PC-9 (cell line): Measurements from ENCODE around the gene SSR4. TPM values are rescaled to one million over a fixed set of nuclear protein-coding genes. Genes with fewer than 3 reads are reported as not detected.

ENCODE experiments used
- BruUV-seq: library from RNA; stranded (reverse); fragments of 400-500 nt; replicated peaks from 2 replicates; lab custom pipeline; 2021; lab: Mats Ljungman, UMichigan
- CTCF ChIA-PET: fragments of 300-600 bp; sonication (Branson Sonifier 250); formaldehyde crosslinking; loops from one replicate; lab custom pipeline; 2022; ENCODE audit warnings: antibody characterized with exemption; lab: Charles Lee
- POLR2A ChIA-PET: fragments of 300-600 bp; sonication (Branson Sonifier 250); formaldehyde crosslinking; loops from one replicate; lab custom pipeline; 2022; ENCODE audit warnings: antibody characterized with exemption; ENCODE audit not compliant: unreplicated experiment; lab: Charles Lee
- DNase-seq, 2 experiments: peaks; one replicate each; pipeline versions ENCODE4 v3.0.0 to v3.0.0-alpha.2; 2015 to 2022; ENCODE audit warnings: mixed read lengths in 1 of 2
- H2AFZ ChIP-seq: fragments of 200-600 bp; sonication (generic); 2 replicates; pipeline ENCODE4 v1.8.1; 2017; ENCODE audit warnings: antibody characterized with exemption
- H3F3A ChIP-seq: fragments of 200-600 bp; sonication (generic); 2 replicates; pipeline ENCODE4 v1.8.1; 2017; ENCODE audit warnings: antibody characterized with exemption, mild to moderate bottlenecking, low read depth; ENCODE audit not compliant: insufficient read depth
- H3K27ac ChIP-seq: fragments of 200-600 bp; sonication (generic); 2 replicates; pipeline ENCODE4 v1.6.1; 2016; ENCODE audit warnings: mixed run types
- H3K27me3 ChIP-seq: fragments of 200-600 bp; sonication (generic); 2 replicates; pipeline ENCODE4 v1.6.1; 2016; ENCODE audit warnings: low read depth, mixed run types; ENCODE audit not compliant: insufficient read depth
- H3K36me3 ChIP-seq: fragments of 200-600 bp; sonication (generic); 2 replicates; pipeline ENCODE4 v1.6.1; 2016; ENCODE audit warnings: low read depth, mixed run types
- H3K4me1 ChIP-seq: fragments of 200-600 bp; sonication (generic); replicated peaks from 2 replicates; pipeline ENCODE4 v1.6.1; 2016; ENCODE audit warnings: mixed run types; ENCODE audit not compliant: insufficient read depth
- H3K4me2 ChIP-seq: fragments of 200-600 bp; sonication (generic); 2 replicates; pipeline ENCODE4 v1.6.1; 2017; ENCODE audit warnings: mixed run types
- H3K4me3 ChIP-seq: fragments of 200-600 bp; sonication (generic); 2 replicates; pipeline ENCODE4 v1.6.1; 2016; ENCODE audit warnings: mixed run types
- H3K79me2 ChIP-seq: fragments of 200-600 bp; sonication (generic); 2 replicates; pipeline ENCODE4 v1.6.1; 2017; ENCODE audit warnings: low read depth, mixed run types
- H3K9me2 ChIP-seq: fragments of 200-600 bp; sonication (generic); 2 replicates; pipeline ENCODE4 v1.8.1; 2017; ENCODE audit warnings: mild to moderate bottlenecking; ENCODE audit not compliant: insufficient read depth
- H3K9me3 ChIP-seq: fragments of 200-600 bp; sonication (generic); 2 replicates; pipeline ENCODE4 v1.8.1; 2016; ENCODE audit warnings: low read depth; ENCODE audit not compliant: insufficient read depth
- H4K20me1 ChIP-seq: fragments of 200-600 bp; sonication (generic); 2 replicates; pipeline ENCODE4 v1.8.1; 2017; ENCODE audit not compliant: insufficient read depth
- EZH2 ChIP-seq: fragments of 200-600 bp; sonication (generic); IDR thresholded peaks from 2 replicates; pipeline ENCODE4 v1.8.0; 2017; ENCODE audit warnings: antibody characterized with exemption, low read depth
- intact Hi-C: fragments of 100-400 bp; cut with micrococcal nuclease; formaldehyde crosslinking; loops from one replicate; pipeline ENCODE4 v1.10.0; 2022; ENCODE audit not compliant: unreplicated experiment
- total RNA-seq: library from RNA; stranded (reverse); gene quantifications from 2 replicates; pipeline ENCODE4 v1.2.3, GENCODE V29; 2021
- TF ChIP-seq, protein P1 (sequence below): fragments of 200-600 bp; sonication (generic); conservative IDR thresholded peaks from 2 replicates; pipeline ENCODE4 v1.6.1; 2017; ENCODE audit warnings: mixed run types, antibody characterized with exemption, mild to moderate bottlenecking, moderate library complexity

The SSR4 gene
- total RNA-seq, 1 experiment from 2014 or later, result 223 TPM

DNA sequence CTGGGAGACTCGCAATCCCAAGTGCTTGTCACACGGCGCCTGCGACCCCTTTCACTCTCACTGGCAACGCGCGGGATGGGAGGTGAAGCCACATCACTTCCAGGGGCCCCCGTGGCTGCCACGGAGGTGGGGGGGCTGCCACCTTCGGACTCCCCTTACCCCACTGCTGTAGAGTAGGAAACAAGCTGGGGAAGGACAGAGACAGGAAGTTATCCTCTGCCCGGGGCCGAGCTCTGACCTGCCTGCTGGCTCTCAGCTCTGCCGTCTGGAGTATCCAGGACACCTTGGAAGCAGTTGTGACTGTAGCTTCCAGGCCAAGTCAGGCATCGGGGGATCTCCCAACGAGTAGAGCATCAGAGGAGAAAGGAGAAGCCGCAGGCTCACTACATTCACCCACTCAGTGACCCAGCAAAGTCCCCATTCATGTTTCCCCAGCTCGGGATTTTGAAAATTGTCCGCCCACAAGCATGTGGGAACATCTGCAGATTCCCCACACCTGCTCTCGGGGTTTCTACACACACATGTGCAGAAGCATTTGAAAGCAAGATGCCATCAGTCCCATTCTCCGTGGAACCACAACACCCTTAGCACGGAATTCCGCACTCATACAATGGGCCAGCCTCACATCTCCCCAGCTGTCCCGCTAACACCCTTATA, 25.0 kb downstream of the SSR4 start:
- no peak overlapping the region for H2AFZ ChIP-seq
- no peaks in the 10 kb centered on the region for H3F3A ChIP-seq
- H3K27me3 ChIP-seq, result peaks cover 61% of the 10 kb centered on the region
- DNase-seq, result no peak
- H3K4me1 ChIP-seq, result no peaks in the 10 kb centered on the region
- POLR2A ChIA-PET, result no interaction called here
- H3K4me3 ChIP-seq, result no peak overlapping the region
- TF ChIP-seq EZH2, result no peak
- TF ChIP-seq, protein P1, sequence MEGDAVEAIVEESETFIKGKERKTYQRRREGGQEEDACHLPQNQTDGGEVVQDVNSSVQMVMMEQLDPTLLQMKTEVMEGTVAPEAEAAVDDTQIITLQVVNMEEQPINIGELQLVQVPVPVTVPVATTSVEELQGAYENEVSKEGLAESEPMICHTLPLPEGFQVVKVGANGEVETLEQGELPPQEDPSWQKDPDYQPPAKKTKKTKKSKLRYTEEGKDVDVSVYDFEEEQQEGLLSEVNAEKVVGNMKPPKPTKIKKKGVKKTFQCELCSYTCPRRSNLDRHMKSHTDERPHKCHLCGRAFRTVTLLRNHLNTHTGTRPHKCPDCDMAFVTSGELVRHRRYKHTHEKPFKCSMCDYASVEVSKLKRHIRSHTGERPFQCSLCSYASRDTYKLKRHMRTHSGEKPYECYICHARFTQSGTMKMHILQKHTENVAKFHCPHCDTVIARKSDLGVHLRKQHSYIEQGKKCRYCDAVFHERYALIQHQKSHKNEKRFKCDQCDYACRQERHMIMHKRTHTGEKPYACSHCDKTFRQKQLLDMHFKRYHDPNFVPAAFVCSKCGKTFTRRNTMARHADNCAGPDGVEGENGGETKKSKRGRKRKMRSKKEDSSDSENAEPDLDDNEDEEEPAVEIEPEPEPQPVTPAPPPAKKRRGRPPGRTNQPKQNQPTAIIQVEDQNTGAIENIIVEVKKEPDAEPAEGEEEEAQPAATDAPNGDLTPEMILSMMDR, result no peak
- H3K79me2 ChIP-seq, result no peaks in the 10 kb centered on the region
- no TSS peak for BruUV-seq
- no peak overlapping the region for H3K4me2 ChIP-seq
- no peaks in the 10 kb centered on the region for H3K9me2 ChIP-seq
- no peaks in the 10 kb centered on the region for H3K9me3 ChIP-seq
- no peak overlapping the region for H3K27ac ChIP-seq
- no peaks in the 10 kb centered on the region for H3K36me3 ChIP-seq
- intact Hi-C loops, result no loop called here
- no peaks in the 10 kb centered on the region for H4K20me1 ChIP-seq
- CTCF ChIA-PET, result no interaction called here

DNA sequence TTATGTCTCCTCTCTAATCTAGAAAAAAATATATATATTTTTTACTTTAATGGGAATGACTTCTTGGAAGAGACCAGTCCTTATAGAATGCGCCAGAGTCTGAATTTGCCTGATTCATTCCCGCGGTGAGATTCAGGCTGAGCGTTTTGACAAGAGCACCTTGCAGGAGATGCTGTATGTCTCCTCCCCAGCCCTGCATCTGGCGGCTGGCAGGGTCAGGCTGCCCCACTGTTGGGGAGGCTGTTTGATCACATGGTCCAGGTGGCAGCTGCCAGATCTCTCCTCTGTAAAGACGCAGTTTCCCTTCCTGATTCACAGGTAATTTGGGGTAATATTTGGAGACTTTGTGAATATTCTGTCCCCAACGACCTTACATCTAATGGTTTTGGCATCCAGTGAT, 26.1 kb downstream of the SSR4 start:
- peaks cover 64% of the 10 kb centered on the region for H3K27me3 ChIP-seq
- no peaks in the 10 kb centered on the region for H3K79me2 ChIP-seq
- DNase-seq, result no peak
- H3K27ac ChIP-seq, result no peak overlapping the region
- TF ChIP-seq EZH2, result no peak
- TF ChIP-seq, protein P1, result no peak
- no peaks in the 10 kb centered on the region for H3K9me2 ChIP-seq
- intact Hi-C loops, result no loop called here
- no peaks in the 10 kb centered on the region for H3F3A ChIP-seq
- CTCF ChIA-PET, result no interaction called here
- no peaks in the 10 kb centered on the region for H4K20me1 ChIP-seq
- H3K9me3 ChIP-seq, result no peaks in the 10 kb centered on the region
- H3K4me1 ChIP-seq, result no peaks in the 10 kb centered on the region
- no peaks in the 10 kb centered on the region for H3K36me3 ChIP-seq
- no peak overlapping the region for H2AFZ ChIP-seq
- POLR2A ChIA-PET, result no interaction called here
- H3K4me3 ChIP-seq, result no peak overlapping the region
- no peak overlapping the region for H3K4me2 ChIP-seq
- no TSS peak for BruUV-seq

DNA sequence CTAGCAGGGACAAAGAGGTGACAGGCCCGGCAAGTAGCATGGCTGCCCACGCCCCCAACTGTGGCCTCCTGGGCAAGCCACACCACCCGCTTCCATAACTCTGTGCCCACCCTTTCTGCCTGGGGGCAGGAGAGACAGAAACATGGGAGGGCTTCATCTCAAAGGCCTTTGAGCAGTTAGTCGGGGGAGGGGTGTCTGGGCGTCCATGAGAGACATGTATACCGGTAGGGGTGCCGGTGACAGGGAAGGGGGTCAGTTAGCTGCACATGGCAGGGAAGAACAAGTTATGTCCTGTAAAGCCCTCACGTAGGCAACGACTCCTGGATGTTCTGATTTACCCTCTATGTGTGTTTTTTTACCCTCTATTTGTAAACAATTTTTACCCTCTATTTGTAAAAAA, 26.6 kb downstream of the SSR4 start:
- no peaks in the 10 kb centered on the region for H3F3A ChIP-seq
- ChIA-PET POLR2A (no interaction called here), CTCF (no interaction called here)
- peaks cover 67% of the 10 kb centered on the region for H3K27me3 ChIP-seq
- TF ChIP-seq, protein P1, result no peak
- no peak for TF ChIP-seq EZH2
- H3K4me2 ChIP-seq, result no peak overlapping the region
- no peak overlapping the region for H2AFZ ChIP-seq
- no peaks in the 10 kb centered on the region for H4K20me1 ChIP-seq
- H3K4me1 ChIP-seq, result no peaks in the 10 kb centered on the region
- no peak overlapping the region for H3K4me3 ChIP-seq
- intact Hi-C loops, result no loop called here
- H3K9me2 ChIP-seq, result no peaks in the 10 kb centered on the region
- H3K9me3 ChIP-seq, result no peaks in the 10 kb centered on the region
- no TSS peak for BruUV-seq
- no peaks in the 10 kb centered on the region for H3K79me2 ChIP-seq
- H3K36me3 ChIP-seq, result no peaks in the 10 kb centered on the region
- no peak overlapping the region for H3K27ac ChIP-seq
- DNase-seq, result no peak
